DMS79 (cell line): ENCODE results near the gene RFX8.
"Not testable (repeated sequence)": the region's sequence is repeated elsewhere in the genome, so short reads cannot be mapped to it uniquely, and the experiment has no call there.

ENCODE experiments used
- DNase-seq: peaks from one replicate; lab custom pipeline; 2025; lab: John Stamatoyannopoulos, UW

RFX8 gene

DNA sequence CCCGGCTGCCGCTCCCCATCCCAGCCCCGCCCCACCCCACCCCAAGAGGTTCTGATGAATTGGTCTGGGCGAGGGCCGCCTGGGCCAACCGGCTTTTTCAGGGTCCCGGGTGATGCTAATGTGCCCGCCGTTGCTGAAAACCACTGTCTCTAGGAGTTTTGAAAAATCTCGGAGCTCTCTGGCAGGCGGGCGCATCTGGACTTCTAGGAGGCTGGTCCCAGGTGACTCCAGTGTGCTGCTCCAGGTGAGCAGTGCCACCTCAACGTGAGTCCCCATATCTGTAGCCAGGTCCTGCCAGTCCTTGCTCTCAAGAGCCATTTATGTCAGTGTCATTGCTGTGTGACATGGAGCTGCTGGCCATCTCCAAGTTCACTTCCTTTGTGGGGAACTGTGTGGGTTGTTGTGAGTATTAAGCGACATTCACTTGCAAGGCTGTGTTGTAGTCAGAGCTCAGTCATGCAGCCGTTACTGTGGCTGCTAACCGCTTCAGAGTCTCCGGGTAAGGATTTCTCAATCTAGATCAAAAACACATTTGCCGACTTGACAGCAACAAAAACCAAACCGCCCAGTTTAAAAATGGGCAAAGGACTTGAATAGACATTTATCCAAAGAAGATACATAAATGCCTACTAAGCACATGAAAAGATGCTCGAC lies at the start of gene RFX8:
RFX8 (minus strand) TSS at position 382 of the 654 bp plus-strand sequence. CDS start 8,264 bp downstream, outside the sequence.
- DNase-seq = no peak

DNA sequence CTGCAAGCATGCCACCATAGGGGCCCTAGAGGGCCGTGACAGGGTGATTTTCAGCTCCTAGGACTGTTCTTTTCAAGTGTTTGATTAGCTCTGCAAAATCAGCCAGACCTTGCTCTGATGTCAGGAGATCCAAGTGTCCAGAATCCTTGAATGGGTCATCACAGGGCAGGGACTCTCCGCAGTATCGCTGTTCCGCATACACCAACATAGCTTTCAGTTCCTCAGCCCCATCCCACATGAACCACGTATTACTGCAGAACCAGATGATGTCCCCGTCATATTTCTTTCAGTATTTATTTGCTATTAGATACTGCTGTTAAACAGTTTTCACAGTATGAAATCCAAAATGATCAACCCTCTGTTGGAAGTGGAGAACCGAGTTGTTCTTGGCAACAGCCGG lies 46.6 kb upstream of the RFX8 start:
- no peak for DNase-seq

- DNase-seq = no peak
Observed at GRCh38 chr2:101520246-101520645, 45.3 kb upstream of the RFX8 start.

GRCh38 chr2:101518578-101519492 lies 43.9 kb upstream of the RFX8 start:
- DNase-seq = peak; percentile 36

GRCh38 chr2:101517758-101518271 lies 42.9 kb upstream of the RFX8 start:
- no peak for DNase-seq

DNA sequence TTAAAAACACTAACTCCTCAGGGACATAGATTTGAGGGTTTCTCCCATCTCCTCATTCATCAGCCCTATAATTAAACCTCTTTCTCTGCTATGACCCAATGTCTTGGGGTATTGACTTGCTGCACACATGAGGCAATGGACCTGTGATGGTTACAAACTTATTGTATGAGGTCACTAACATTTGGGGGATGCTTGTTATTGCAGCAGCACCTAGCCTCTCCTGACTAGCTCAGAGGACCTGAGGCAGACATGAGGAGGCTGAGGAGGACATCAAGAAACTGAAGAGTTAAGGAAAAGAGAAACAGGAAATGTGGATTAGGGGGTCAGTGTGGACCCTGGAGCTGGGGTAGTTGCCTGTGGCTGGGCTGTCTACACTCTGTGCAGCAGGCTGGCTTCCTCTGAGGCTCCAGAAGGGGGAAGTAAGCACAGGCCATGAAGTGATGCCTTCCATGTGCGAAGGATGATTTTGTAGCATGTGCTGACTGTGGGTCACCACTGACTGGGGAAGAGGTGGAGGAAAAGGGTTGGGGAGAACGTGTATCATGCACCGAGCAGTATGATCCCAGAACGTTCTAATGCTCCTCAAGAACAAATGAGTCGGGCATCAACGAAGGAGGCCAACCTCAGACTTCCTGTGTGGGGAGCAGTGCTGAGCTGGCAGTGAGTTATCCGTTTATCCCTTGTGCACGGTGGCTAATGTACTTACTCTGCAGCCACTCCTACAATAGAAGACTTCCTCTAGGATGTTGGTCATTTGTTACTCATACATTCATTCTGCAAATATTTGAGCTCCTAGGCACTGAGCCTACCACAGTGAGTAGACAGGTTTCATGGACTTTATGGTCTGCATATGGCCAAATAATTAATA lies 42.1 kb upstream of the RFX8 start:
- no peak for DNase-seq

GRCh38 chr2:101516349-101516748 lies 41.4 kb upstream of the RFX8 start:
- no peak for DNase-seq

DNA sequence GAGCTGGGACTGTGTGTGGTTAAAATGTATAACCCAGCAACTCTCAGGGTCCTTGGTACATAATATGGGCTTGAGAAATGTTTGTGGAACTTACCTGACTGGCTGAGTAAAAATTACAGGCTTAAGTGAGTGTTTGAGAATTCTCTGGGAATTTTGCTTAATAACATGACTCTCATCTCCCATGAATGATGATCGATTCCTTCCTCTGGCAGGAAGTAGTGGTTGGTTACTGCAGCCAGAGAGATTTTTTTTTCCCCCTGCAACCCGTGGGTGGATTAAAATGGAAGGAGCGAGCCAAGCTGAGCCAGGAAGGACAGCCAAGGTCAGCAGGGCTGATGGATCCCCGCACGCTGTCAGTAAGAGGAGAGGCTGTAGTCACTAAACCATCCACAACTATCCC lies 40.6 kb upstream of the RFX8 start:
- no peak for DNase-seq

DNA sequence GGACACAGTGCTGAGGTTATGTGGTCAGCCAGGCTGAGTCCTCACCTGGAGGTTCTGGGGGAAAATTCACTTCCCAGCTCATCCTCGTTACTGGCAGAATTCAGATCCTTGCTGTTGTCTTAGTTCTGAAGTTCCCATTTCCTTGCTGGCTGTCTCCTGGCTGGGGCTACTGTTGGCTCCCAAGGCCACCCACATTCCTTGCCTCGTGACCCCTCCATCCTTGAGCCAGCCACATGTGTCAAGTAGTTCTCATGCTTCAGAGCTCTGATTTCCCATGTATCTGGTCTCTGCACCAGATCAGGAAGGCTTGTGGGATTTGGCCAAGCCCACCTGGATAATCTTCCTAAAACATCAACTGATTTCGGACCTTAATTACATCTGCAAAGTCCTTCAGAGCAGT lies 38.1 kb upstream of the RFX8 start:
- DNase-seq = no peak

DNA sequence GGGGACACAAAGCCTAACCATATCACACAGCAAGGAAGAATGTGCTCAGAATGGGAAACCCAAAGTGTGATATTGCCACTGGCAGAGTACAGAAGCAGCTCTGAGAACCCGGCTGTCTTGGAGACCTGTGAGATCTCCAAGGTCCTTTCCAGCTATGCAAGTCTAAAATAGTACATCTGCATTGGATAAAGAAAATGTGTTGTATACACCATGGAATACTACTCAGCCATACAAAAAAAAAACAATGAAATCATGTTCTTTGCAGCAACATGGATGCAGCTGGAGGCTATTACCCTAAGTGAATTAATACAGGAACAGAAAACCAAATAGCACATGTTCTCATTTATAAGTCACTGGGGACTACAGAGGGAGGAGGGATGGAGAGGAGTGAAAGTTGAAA lies 36.5 kb upstream of the RFX8 start:
- no peak for DNase-seq

GRCh38 chr2:101509499-101510284 lies 34.8 kb upstream of the RFX8 start:
- DNase-seq = no peak

DNA sequence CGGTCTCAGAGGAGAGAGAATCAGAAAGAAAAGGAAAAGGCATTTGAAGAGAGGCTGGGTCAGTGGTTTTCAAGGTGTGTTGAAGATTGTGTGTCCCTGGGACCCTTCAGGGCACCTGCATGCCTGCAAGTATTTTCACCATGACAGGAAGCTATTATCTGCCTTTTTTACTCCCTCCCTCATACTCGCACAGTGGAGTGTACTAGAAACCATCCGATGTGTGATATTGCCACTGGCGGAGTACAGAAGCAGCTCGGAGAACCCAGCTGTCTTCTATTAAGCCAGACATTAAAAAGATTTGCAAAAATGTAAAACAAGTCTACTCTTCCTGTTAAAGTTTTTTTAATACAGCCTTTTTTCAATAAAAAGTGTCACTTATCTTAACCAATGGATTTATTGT lies 33.7 kb upstream of the RFX8 start:
- DNase-seq = no peak

- DNase-seq = not testable (repeated sequence)
Observed at GRCh38 chr2:101505276-101505675, 30.4 kb upstream of the RFX8 start.

DNA sequence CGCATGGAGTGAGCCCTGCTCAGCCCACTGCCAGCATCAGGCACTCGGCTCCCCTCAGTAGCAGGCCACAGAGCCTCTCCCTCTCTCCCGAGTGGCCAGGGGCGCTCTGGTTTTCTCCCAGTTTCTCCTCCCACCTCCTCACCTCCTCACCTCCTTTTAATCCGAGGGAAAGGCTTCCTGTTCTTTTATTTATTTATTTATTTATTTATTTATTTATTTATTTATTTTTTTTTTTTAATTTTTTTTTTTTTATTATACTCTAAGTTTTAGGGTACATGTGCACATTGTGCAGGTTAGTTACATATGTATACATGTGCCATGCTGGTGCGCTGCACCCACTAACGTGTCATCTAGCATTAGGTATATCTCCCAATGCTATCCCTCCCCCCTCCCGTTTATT lies 29.8 kb upstream of the RFX8 start:
- not testable (repeated sequence) for DNase-seq

DNA sequence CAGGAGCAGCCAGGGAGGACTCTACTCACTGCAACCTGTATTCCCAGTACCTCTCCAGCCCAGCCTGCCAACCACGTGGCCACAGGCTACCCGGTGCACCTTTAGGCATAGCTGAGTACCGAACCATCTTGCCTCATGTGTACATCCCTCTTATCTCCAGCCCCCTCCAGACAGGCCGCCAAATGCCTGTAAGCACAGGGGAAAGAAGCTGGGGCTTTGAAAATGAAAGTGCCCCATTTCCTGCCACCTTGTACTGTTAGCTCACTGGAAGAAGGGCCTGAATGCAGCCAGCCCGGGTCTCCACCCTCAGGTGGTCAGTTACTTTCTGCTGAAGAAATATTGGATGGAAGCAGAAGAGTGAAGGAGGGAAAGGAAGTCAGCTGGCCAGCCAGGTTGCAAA lies 27.2 kb upstream of the RFX8 start:
- no peak for DNase-seq

DNA sequence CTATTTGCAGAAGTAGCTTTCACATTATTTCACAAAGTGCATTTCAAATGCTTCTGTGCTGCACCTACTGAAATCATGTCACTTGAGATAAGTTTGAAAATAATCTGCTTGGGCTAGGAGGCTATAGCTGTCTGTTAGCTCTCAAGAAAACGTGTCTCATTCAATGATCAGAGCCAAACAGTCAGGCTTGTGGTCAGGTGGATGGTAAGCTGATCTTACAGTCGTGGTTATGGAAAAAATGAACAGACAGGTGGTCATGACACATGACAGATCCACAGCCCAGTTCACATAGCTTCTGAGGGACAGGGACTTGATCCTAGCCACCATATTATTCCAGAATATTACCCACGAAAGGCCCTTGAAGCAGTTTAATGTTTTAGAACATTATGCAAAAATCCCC lies 26.5 kb upstream of the RFX8 start:
- no peak for DNase-seq

DNA sequence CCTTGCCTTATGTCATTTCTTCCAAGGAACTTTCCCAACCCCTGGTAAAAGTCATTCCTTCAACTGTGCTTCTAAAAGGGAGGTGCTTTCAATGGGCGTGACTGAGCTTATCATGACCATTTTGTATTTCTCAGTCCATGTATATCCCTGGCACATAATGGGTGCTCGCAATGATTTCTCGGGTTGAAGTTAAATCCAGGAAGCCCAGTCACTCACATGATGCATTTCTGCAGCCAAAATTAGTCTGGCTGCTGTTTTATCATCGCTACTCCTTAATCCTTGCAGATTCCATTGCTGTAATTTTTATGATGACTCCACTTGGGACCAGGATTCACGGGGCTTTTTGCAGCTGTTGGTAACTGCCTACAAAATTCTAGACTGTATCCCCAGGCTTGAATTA lies 25.9 kb upstream of the RFX8 start:
- DNase-seq = no peak

DNA sequence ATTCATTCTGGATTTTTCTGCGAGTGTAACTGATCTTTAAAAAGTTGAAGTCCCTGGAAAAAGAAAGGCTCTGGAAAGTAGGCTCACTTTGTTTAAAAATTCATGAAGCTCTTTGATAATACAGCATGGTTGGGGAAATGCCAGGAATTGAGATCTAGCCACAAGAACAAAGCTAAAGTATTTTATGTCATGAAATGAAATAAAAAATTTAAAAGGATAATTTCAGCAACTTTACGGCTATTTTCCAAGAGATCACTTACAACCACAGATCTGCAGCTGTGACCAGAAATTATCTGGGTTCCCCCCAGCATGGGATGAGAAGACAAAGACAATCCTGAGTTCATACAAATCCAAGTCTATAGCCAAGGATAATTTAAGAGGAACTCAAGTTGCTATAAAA lies 25.3 kb upstream of the RFX8 start:
- no peak for DNase-seq

DNA sequence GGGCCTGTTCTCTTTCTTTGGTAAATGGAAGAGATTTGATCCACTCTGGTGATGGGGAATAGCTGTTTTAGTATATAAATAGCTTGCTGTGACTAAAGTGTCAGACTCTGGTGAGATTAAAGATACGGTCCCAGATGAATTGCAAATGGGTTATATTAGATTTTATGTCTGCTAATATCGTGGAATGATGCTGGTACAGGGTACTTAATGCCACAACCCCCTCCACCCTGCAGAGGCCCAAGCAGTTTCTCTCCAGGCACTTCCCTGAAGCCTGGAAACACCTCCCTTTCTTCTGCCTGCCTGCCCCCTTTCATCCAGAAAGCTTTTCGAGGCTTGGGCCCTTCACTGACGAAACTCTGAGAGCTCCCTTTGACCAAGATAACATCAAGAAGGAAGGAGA lies 21.4 kb upstream of the RFX8 start:
- no peak for DNase-seq

- DNase-seq = no peak
Observed at GRCh38 chr2:101492936-101493473, 18.1 kb upstream of the RFX8 start.

DNA sequence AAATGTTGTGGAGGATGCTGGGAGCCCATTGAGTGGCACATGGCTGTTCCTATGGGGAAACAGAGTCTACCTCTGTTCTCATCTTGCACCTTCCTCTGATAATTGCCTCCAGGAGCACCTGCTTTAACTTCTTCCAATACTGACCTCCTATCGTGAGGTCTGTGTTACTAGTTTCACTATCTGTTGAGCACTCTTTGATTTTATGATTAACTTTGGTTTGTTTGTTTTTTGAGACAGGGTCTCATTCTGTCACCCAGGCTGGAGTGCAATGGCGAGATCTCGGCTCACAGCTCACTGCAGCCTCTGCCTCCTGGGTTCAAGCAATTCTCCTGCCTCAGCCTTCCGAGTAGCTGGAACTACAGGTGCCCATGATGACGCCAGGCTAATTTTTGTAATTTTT lies 12.1 kb upstream of the RFX8 start:
- no peak for DNase-seq
